ENCODE data around the gene ZNF827.

ZNF827 gene

GRCh38 chr4:145938618-145939440, at the start of gene ZNF827 (continued):
- TF ChIP-seq PRDM10 (tag by site-specific recombination; IDR thresholded peaks at IDR 0.05) (peak; percentile 68), TCF7L2 (IDR thresholded peaks at IDR 0.05; ENCODE audit: borderline replicate concordance, low read depth, low read length) (peak; percentile 97), ZNF76 (tag by site-specific recombination; IDR thresholded peaks at IDR 0.05; ENCODE audit: borderline replicate concordance, low read depth) (no peak; the same call in 1 of the 2 replicates), ZNF521 (tag by site-specific recombination; IDR thresholded peaks at IDR 0.05) (no peak), SP7 (tag by site-specific recombination; IDR thresholded peaks at IDR 0.05) (peak; percentile 91), SP3 (tag by site-specific recombination; IDR thresholded peaks at IDR 0.05) (no peak), ZXDB (tag by site-specific recombination; IDR thresholded peaks at IDR 0.05) (peak; percentile 88), ZNF133 (tag by site-specific recombination; IDR thresholded peaks at IDR 0.05) (0 out of 2 replicates have a peak, but pooled peaks have one; percentile 35), IKZF3 (tag by site-specific recombination; IDR thresholded peaks at IDR 0.05) (no peak), ZNF391 (tag by site-specific recombination; IDR thresholded peaks at IDR 0.05; ENCODE audit: borderline replicate concordance, low read depth) (peak; percentile 84; the same call in 1 of the 2 replicates), ZNF48 (tag by site-specific recombination; IDR thresholded peaks at IDR 0.05) (no peak), ZNF174 (tag by site-specific recombination; IDR thresholded peaks at IDR 0.05) (no peak), ZNF155 (tag by site-specific recombination; IDR thresholded peaks at IDR 0.05) (no peak), ZNF660 (tag by site-specific recombination; IDR thresholded peaks at IDR 0.05) (no peak), ZNF146 (tag by site-specific recombination; IDR thresholded peaks at IDR 0.05) (no peak), ZNF585B (tag by site-specific recombination; IDR thresholded peaks at IDR 0.05) (no peak), ZNF335 (tag by site-specific recombination; conservative IDR thresholded peaks at IDR 0.05) (peak; percentile 64), ZNF37A (tag by site-specific recombination; IDR thresholded peaks at IDR 0.05) (no peak), ZNF10 (tag by site-specific recombination; IDR thresholded peaks at IDR 0.05) (no peak), BCL11B (tag by site-specific recombination; IDR thresholded peaks at IDR 0.05; ENCODE audit: low read depth) (peak; percentile 84), ZNF707 (tag by site-specific recombination; IDR thresholded peaks at IDR 0.05) (no peak), BCL11A (tag by site-specific recombination; IDR thresholded peaks at IDR 0.05; ENCODE audit: low read depth) (no peak), ZNF138 (tag by site-specific recombination; IDR thresholded peaks at IDR 0.05; ENCODE audit: borderline replicate concordance) (no peak), KLF16 (tag by site-specific recombination; IDR thresholded peaks at IDR 0.05) (peak; percentile 67; the same call in 1 of the 2 replicates)
- TF ChIP-seq, protein P1, sequence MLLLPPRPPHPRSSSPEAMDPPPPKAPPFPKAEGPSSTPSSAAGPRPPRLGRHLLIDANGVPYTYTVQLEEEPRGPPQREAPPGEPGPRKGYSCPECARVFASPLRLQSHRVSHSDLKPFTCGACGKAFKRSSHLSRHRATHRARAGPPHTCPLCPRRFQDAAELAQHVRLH (tag by site-specific recombination; IDR thresholded peaks at IDR 0.05) = peak; percentile 92
- TF ChIP-seq, protein P2, sequence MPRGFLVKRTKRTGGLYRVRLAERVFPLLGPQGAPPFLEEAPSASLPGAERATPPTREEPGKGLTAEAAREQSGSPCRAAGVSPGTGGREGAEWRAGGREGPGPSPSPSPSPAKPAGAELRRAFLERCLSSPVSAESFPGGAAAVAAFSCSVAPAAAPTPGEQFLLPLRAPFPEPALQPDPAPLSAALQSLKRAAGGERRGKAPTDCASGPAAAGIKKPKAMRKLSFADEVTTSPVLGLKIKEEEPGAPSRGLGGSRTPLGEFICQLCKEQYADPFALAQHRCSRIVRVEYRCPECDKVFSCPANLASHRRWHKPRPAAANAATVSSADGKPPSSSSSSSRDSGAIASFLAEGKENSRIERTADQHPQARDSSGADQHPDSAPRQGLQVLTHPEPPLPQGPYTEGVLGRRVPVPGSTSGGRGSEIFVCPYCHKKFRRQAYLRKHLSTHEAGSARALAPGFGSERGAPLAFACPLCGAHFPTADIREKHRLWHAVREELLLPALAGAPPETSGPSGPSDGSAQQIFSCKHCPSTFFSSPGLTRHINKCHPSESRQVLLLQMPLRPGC (tag by site-specific recombination; IDR thresholded peaks at IDR 0.05) = no peak
- TF ChIP-seq, protein P3, sequence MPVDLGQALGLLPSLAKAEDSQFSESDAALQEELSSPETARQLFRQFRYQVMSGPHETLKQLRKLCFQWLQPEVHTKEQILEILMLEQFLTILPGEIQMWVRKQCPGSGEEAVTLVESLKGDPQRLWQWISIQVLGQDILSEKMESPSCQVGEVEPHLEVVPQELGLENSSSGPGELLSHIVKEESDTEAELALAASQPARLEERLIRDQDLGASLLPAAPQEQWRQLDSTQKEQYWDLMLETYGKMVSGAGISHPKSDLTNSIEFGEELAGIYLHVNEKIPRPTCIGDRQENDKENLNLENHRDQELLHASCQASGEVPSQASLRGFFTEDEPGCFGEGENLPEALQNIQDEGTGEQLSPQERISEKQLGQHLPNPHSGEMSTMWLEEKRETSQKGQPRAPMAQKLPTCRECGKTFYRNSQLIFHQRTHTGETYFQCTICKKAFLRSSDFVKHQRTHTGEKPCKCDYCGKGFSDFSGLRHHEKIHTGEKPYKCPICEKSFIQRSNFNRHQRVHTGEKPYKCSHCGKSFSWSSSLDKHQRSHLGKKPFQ (tag by site-specific recombination; IDR thresholded peaks at IDR 0.05) = 0 out of 2 replicates have a peak, but pooled peaks have one; percentile 65
- TF ChIP-seq, protein P4, sequence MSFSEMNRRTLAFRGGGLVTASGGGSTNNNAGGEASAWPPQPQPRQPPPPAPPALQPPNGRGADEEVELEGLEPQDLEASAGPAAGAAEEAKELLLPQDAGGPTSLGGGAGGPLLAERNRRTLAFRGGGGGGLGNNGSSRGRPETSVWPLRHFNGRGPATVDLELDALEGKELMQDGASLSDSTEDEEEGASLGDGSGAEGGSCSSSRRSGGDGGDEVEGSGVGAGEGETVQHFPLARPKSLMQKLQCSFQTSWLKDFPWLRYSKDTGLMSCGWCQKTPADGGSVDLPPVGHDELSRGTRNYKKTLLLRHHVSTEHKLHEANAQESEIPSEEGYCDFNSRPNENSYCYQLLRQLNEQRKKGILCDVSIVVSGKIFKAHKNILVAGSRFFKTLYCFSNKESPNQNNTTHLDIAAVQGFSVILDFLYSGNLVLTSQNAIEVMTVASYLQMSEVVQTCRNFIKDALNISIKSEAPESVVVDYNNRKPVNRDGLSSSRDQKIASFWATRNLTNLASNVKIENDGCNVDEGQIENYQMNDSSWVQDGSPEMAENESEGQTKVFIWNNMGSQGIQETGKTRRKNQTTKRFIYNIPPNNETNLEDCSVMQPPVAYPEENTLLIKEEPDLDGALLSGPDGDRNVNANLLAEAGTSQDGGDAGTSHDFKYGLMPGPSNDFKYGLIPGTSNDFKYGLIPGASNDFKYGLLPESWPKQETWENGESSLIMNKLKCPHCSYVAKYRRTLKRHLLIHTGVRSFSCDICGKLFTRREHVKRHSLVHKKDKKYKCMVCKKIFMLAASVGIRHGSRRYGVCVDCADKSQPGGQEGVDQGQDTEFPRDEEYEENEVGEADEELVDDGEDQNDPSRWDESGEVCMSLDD (tag by site-specific recombination; IDR thresholded peaks at IDR 0.05) = peak; percentile 95
- TF ChIP-seq, protein P5, sequence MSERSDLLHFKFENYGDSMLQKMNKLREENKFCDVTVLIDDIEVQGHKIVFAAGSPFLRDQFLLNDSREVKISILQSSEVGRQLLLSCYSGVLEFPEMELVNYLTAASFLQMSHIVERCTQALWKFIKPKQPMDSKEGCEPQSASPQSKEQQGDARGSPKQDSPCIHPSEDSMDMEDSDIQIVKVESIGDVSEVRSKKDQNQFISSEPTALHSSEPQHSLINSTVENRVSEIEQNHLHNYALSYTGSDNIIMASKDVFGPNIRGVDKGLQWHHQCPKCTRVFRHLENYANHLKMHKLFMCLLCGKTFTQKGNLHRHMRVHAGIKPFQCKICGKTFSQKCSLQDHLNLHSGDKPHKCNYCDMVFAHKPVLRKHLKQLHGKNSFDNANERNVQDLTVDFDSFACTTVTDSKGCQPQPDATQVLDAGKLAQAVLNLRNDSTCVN (tag by site-specific recombination; optimal IDR thresholded peaks at IDR 0.05) = peak; percentile 92

All from HEK293 (cell line).